Kidney glomerular epithelial cell (primary cell): ENCODE results near the gene THBS1.

Experiments
- DNase-seq: peaks from one replicate; lab custom pipeline; 2025; lab: John Stamatoyannopoulos, UW

Gene THBS1

GRCh38 chr15:39589193-39589814, 8.4 kb downstream of the THBS1 start:
- no peak for DNase-seq

- no peak for DNase-seq
These were observed 9.2 kb downstream of the THBS1 start for GRCh38 chr15:39589815-39590644.

- no peak for DNase-seq
These were observed 10.4 kb downstream of the THBS1 start for GRCh38 chr15:39591141-39591895.

- no peak for DNase-seq
These were observed 11.0 kb downstream of the THBS1 start for GRCh38 chr15:39591896-39592315.

- DNase-seq: no peak
These were observed 11.6 kb downstream of the THBS1 start for GRCh38 chr15:39592500-39592899.

GRCh38 chr15:39593071-39593655, 12.3 kb downstream of the THBS1 start:
- no peak for DNase-seq

- DNase-seq: no peak
These were observed 13.0 kb downstream of the THBS1 start for GRCh38 chr15:39593656-39594445.

- peak; percentile 41 for DNase-seq
These were observed 13.8 kb downstream of the THBS1 start for GRCh38 chr15:39594446-39595337.

GRCh38 chr15:39595338-39596221, 14.7 kb downstream of the THBS1 start:
- no peak for DNase-seq

GRCh38 chr15:39596358-39597051, 15.6 kb downstream of the THBS1 start:
- no peak for DNase-seq

GRCh38 chr15:39597336-39597735, 16.5 kb downstream of the THBS1 start:
- no peak for DNase-seq

- no peak for DNase-seq
These were observed 16.9 kb downstream of the THBS1 start for GRCh38 chr15:39597751-39598185.

GRCh38 chr15:39598186-39598850, 17.4 kb downstream of the THBS1 start:
- peak; percentile 69 for DNase-seq

- DNase-seq: no peak
These were observed 18.3 kb downstream of the THBS1 start for GRCh38 chr15:39598958-39599845.

GRCh38 chr15:39599871-39600270, 19.0 kb downstream of the THBS1 start:
- no peak for DNase-seq

- no peak for DNase-seq
These were observed 21.3 kb downstream of the THBS1 start for GRCh38 chr15:39602143-39602542.

GRCh38 chr15:39605146-39605545, 24.3 kb downstream of the THBS1 start:
- no peak for DNase-seq
